Skeletal muscle satellite cell (primary cell): ENCODE results near the gene PEX1.
"Not testable (repeated sequence)": the region's sequence is repeated elsewhere in the genome, so short reads cannot be mapped to it uniquely, and the experiment has no call there.

ENCODE experiments used
- H3K27me3 ChIP-seq: 2 replicates; pipeline ENCODE4 v1.7.0; 2013; ENCODE audit warnings: low read length; ENCODE audit not compliant: control insufficient read depth, insufficient read depth
- H3K36me3 ChIP-seq: 2 replicates; pipeline ENCODE4 v1.7.0; 2013; ENCODE audit warnings: mild to moderate bottlenecking, control low read depth, low read length; ENCODE audit not compliant: insufficient read depth
- H3K4me1 ChIP-seq: 2 replicates; pipeline ENCODE4 v1.7.0; 2013; ENCODE audit warnings: low read length; ENCODE audit not compliant: control insufficient read depth, insufficient read depth
- H3K4me2 ChIP-seq: 2 replicates; pipeline ENCODE4 v1.7.0; 2013; ENCODE audit warnings: mild to moderate bottlenecking, low read length
- H3K4me3 ChIP-seq: 2 replicates; pipeline ENCODE4 v1.7.0; 2013; ENCODE audit warnings: low read length
- H3K9ac ChIP-seq: 2 replicates; pipeline ENCODE4 v1.7.0; 2013; ENCODE audit warnings: mild to moderate bottlenecking, low read depth, low read length, moderate library complexity
- H3K9me3 ChIP-seq: replicated peaks from 2 replicates; pipeline ENCODE4 v1.7.0; 2013; ENCODE audit warnings: mild to moderate bottlenecking, control low read depth, low read length

PEX1 gene

GRCh38 chr7:92477681-92478080 lies 50.6 kb downstream of the PEX1 start, which contains the start of gene ERVW-1:
TSS of gene ERVW-1 (minus strand) at chr7:92477946. CDS start at chr7:92470381, 7,565 bp downstream.
- not testable (repeated sequence) for H3K9me3 ChIP-seq, H3K27me3 ChIP-seq, H3K4me1 ChIP-seq, H3K4me3 ChIP-seq, H3K9ac ChIP-seq, H3K4me2 ChIP-seq, H3K36me3 ChIP-seq

- not testable (repeated sequence) for H3K9me3 ChIP-seq, H3K4me3 ChIP-seq, H3K4me1 ChIP-seq, H3K9ac ChIP-seq, H3K27me3 ChIP-seq, H3K4me2 ChIP-seq, H3K36me3 ChIP-seq
These were observed 52.3 kb downstream of the PEX1 start for GRCh38 chr7:92475851-92476590.

GRCh38 chr7:92475261-92475770 lies 53.0 kb downstream of the PEX1 start:
- H3K27me3 ChIP-seq, H3K4me1 ChIP-seq, H3K9me3 ChIP-seq, H3K36me3 ChIP-seq, H3K4me3 ChIP-seq, H3K4me2 ChIP-seq, H3K9ac ChIP-seq: not testable (repeated sequence)

DNA sequence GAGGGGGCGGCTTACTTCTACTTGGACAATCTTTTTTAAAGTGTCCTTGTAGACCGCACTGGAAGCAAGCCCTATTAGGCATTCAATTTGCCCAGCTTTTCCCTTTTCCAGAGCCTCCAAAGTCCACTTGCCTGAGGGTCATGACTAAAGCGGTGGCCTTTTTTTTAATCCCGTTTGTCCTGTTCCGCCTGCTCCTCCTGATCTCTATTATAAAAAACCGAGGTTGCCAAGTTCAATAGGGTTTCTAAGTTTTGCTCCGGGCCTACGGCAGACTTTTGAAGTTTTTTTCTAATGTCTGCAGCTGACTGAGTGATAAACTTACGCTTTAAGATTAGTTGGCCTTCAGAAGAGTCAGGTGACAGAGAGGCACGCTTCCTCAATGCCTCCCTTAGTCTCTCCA lies 54.3 kb downstream of the PEX1 start:
- not testable (repeated sequence) for H3K9ac ChIP-seq, H3K4me2 ChIP-seq, H3K4me3 ChIP-seq, H3K36me3 ChIP-seq, H3K4me1 ChIP-seq, H3K9me3 ChIP-seq, H3K27me3 ChIP-seq

DNA sequence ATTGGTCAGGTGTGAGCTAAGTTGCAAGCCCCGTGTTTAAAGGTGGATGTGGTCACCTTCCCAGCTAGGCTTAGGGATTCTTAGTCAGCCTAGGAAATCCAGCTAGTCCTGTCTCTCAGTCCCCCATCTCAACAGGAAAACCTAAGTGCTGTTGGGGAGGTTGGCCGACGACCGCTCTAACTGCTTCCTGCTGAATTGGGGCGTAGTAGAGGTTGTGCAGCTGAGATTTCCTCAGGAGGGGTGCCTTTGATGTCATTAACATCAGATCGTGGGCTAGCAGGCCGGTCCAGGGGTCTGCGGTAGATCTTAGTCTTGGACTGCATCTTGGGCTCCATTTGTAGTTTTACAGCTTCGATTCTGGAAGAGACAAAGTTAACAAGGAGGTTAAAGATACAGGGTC lies 59.7 kb downstream of the PEX1 start:
- not testable (repeated sequence) for H3K9me3 ChIP-seq, H3K4me3 ChIP-seq, H3K36me3 ChIP-seq, H3K4me1 ChIP-seq, H3K9ac ChIP-seq, H3K4me2 ChIP-seq, H3K27me3 ChIP-seq

GRCh38 chr7:92466682-92467081 lies 61.6 kb downstream of the PEX1 start:
- no peaks in the 10 kb centered on the region for H3K4me1 ChIP-seq
- H3K4me2 ChIP-seq, result no peak overlapping the region
- H3K27me3 ChIP-seq, result no peaks in the 10 kb centered on the region
- H3K9me3 ChIP-seq, result no peaks in the 10 kb centered on the region
- no peak overlapping the region for H3K4me3 ChIP-seq
- H3K36me3 ChIP-seq, result no peaks in the 10 kb centered on the region
- H3K9ac ChIP-seq, result no peak overlapping the region

DNA sequence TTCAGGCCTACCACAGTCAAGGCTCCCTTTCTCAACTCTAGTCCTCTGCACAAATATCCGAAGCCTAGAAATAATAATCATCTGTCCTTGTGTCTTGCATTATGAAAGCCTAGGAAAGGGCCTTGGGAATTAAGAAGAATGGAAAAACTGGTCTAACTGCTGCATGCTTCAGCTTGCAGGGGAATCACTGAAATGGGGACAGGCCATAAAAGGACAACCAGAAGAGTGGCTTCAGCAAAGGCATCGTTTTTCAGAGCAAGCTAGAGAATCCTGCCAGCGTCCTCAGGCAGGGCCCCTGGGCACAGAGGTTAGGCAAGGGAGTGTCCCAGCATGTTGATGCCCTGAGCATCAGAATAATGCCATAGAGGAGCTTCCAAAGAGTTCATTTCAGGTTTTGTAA lies 63.8 kb downstream of the PEX1 start:
- Histone ChIP-seq H3K9me3 (no peaks in the 10 kb centered on the region), H3K4me2 (no peak overlapping the region), H3K4me1 (no peaks in the 10 kb centered on the region), H3K9ac (no peak overlapping the region), H3K36me3 (no peaks in the 10 kb centered on the region), H3K4me3 (no peak overlapping the region), H3K27me3 (no peaks in the 10 kb centered on the region)

DNA sequence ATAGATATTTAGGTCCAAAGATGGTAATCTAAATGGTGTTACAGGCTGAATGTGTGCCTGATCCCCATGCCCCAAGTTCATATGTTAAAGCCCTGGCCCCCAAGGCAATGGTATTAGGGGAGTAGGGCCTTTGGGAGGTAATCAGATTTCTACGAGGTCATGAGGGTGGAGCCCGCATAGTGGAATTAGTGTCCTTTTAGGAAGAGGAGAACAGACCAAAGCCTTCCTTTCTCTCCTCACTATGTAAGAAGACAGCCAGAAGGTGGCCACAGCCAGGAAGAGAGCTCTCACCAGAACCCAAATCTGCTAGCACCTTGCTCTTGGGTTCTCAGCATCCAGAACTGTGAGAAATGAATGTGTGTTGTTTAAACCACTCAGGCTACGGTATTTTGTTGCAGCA lies 65.8 kb downstream of the PEX1 start:
- H3K4me3 ChIP-seq, result no peak overlapping the region
- peaks cover 9% of the 10 kb centered on the region for H3K36me3 ChIP-seq
- H3K27me3 ChIP-seq, result no peaks in the 10 kb centered on the region
- H3K4me2 ChIP-seq, result no peak overlapping the region
- H3K4me1 ChIP-seq, result no peaks in the 10 kb centered on the region
- H3K9ac ChIP-seq, result no peak overlapping the region
- no peaks in the 10 kb centered on the region for H3K9me3 ChIP-seq

DNA sequence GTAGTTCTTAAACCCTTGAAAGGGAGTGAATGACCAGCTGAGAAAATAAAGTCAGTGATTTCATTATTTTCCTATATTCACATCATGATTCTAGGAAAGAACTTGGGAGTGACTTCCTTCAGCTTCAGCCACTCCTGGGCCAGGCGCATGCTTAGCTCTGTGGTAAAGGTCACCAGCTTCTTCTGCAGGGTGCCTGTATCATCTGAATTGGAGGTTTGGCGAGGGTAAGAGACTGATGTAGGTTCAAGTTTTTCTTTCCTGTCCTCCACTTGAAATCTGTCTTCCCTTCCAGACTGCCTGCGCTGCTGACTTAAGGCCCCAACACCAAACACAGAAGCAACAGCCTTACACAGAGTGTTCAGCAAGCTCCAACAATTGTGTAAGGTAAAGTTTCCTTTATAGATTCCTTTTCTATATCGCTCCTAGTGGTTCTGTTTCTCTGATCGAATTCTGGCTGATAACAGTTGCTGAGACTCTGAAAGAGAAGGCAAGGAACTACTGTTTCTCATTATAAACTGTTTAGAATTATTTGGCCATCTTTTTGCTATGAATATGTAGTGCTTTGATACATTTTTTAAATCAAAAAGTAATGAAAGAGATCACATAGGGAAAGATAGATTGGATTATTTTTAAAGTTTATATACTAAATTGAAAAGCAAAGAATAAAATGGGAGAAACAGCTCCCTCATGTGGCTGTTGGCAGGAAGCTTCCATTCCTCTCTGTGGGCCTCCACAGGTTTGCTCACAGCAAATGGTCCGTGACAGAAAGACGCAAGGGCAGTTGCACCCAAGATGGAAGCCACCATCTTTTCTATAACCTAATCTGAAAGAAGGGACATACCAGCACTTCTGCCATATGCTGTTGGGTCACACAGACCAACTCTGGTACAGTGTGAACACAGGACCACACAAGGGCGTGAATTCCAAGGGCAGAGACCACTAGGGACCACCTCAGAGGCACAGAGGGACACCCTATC lies 67.0 kb downstream of the PEX1 start:
- Histone ChIP-seq H3K27me3 (no peaks in the 10 kb centered on the region), H3K9me3 (no peaks in the 10 kb centered on the region), H3K4me2 (no peak overlapping the region), H3K4me1 (no peaks in the 10 kb centered on the region), H3K36me3 (peaks cover 15% of the 10 kb centered on the region), H3K4me3 (no peak overlapping the region), H3K9ac (no peak overlapping the region)

DNA sequence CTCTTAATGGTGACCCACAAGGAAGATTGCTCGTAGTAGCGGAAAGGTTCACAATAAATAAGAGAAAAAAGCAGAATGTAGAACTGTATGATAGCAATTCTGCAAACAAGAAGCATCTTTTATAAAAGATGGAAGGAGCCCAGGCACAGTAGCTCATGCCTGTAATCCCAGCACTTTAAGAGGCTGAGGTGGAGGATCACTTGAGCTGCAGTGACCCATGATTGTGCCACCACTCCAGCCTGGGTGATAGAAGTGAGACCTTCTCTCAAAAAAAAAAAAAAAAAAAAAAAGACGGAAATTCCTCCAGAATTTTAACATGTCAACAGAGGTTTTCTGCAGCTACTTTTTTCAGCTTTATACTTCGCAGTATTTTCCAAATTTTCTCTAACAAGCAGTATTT lies 67.8 kb downstream of the PEX1 start:
- Histone ChIP-seq H3K27me3 (no peaks in the 10 kb centered on the region), H3K4me2 (no peak overlapping the region), H3K4me3 (no peak overlapping the region), H3K9ac (no peak overlapping the region), H3K36me3 (peaks cover 22% of the 10 kb centered on the region), H3K4me1 (no peaks in the 10 kb centered on the region), H3K9me3 (no peaks in the 10 kb centered on the region)

DNA sequence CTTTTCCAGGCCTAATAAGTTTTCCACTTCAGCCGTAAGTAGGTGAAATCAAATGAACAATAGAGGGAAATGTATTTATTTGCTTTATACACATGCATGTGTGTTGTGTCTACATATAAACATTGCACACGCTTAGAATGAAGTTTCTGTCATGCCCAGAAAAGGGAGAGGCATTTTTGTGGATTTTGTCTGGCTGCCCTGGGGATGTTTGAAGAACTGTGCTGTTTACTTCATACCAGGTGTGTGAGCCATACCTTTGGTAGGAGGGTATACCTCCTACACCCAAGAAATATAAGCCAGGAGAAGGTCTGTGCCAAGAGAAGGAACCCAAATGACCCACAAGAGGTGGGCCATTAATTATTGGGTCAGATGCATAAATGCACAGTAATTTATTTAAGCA lies 68.2 kb downstream of the PEX1 start:
- Histone ChIP-seq H3K4me3 (no peak overlapping the region), H3K9me3 (no peaks in the 10 kb centered on the region), H3K4me2 (no peak overlapping the region), H3K36me3 (peaks cover 26% of the 10 kb centered on the region), H3K27me3 (no peaks in the 10 kb centered on the region), H3K9ac (no peak overlapping the region), H3K4me1 (no peaks in the 10 kb centered on the region)
